Measurements from ENCODE around the gene CTBP2.

CTBP2 gene

DNA sequence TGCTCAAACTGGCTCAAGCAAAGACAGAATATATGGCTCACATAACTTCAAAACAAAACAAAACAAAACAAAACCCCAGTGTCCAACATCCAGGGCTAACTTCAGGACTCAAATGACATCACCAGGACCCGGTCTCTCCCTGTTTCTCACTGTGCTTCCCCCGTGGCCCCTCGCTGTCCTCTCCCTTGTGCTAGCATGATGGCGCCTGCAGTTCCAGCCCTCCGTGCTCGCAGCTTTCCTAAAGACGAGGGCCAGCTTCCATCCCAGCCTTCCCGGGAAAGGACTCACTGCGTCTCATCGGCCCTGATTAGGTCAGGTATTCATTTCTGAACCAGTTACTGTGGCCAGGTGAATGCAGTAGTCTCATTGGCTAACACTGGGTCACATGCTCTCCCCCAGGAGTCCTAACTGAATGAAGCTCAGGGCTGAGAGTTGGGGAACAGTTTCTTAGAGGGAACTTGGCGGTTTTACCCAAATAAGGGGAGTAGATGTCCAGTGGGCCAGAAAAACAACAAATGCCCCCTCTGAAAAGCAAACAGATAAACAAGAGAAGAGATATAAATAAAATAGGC, 33.0 kb upstream of the CTBP2 start:
- TF ChIP-seq, protein P1, sequence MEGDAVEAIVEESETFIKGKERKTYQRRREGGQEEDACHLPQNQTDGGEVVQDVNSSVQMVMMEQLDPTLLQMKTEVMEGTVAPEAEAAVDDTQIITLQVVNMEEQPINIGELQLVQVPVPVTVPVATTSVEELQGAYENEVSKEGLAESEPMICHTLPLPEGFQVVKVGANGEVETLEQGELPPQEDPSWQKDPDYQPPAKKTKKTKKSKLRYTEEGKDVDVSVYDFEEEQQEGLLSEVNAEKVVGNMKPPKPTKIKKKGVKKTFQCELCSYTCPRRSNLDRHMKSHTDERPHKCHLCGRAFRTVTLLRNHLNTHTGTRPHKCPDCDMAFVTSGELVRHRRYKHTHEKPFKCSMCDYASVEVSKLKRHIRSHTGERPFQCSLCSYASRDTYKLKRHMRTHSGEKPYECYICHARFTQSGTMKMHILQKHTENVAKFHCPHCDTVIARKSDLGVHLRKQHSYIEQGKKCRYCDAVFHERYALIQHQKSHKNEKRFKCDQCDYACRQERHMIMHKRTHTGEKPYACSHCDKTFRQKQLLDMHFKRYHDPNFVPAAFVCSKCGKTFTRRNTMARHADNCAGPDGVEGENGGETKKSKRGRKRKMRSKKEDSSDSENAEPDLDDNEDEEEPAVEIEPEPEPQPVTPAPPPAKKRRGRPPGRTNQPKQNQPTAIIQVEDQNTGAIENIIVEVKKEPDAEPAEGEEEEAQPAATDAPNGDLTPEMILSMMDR (IDR thresholded peaks at IDR 0.05; ENCODE audit: low read depth, low read length) = no peak
- in situ Hi-C loops (cut with HindIII; ENCODE audit: low sequenced_read_pairs) = no loop called here
- H3K4me3 ChIP-seq (ENCODE audit: low read depth, low read length) = no peak overlapping the region
- DNase-seq (ENCODE audit: low read depth, low spot score) = no peak

DNA sequence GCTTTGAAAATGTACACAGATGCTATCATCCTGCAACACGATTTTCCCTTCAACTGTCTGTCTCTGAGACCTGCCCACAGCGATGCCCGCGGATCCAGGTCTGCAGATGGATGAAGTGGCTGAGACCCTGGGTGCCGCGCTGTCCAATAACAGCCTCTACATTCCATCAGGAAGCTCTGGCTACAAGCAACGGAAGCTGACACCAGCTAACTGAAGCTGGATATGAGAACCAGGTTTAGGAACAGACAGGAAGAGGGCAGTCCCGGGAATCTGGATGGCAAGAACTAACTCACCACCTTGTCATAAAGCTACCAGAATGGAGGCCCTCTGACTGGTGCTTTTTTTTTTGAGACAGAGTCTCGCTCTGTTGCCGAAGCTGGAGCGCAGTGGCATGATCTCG, 32.3 kb upstream of the CTBP2 start:
- DNase-seq (ENCODE audit: low read depth, low spot score) = no peak
- in situ Hi-C loops (cut with HindIII; ENCODE audit: low sequenced_read_pairs) = no loop called here
- TF ChIP-seq, protein P1 (IDR thresholded peaks at IDR 0.05; ENCODE audit: low read depth, low read length) = no peak
- H3K4me3 ChIP-seq (ENCODE audit: low read depth, low read length) = no peak overlapping the region

DNA sequence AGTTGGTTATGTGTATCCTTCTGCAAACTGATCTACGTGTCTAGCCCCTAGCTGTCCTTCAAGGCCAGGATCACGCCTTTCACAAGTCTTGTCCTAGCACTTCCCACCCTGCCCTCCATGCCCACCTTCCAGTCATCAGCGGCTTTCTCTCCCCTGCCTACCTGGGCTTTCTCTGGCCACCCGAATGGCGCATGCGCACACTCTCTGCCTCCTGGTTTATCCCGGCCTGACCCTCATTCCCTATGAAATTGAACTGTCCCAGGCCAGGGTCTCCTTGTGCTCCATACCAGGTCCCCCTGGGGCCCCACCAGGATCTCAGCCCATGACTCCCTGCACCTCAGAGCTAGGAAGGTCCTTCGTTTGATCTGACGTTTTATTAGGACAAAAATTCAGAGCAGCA, 31.6 kb upstream of the CTBP2 start:
- H3K4me3 ChIP-seq (ENCODE audit: low read depth, low read length) = no peak overlapping the region
- TF ChIP-seq, protein P1 (IDR thresholded peaks at IDR 0.05; ENCODE audit: low read depth, low read length) = no peak
- in situ Hi-C loops (cut with HindIII; ENCODE audit: low sequenced_read_pairs) = no loop called here
- no peak for DNase-seq (ENCODE audit: low read depth, low spot score)

- no peak overlapping the region for H3K4me3 ChIP-seq (ENCODE audit: low read depth, low read length)
- TF ChIP-seq, protein P1 (IDR thresholded peaks at IDR 0.05; ENCODE audit: low read depth, low read length) = no peak
- DNase-seq (ENCODE audit: low read depth, low spot score) = no peak
- in situ Hi-C loops (cut with HindIII; ENCODE audit: low sequenced_read_pairs) = no loop called here
Measured at GRCh38 chr10:125190946-125191345, 30.6 kb upstream of the CTBP2 start.

DNA sequence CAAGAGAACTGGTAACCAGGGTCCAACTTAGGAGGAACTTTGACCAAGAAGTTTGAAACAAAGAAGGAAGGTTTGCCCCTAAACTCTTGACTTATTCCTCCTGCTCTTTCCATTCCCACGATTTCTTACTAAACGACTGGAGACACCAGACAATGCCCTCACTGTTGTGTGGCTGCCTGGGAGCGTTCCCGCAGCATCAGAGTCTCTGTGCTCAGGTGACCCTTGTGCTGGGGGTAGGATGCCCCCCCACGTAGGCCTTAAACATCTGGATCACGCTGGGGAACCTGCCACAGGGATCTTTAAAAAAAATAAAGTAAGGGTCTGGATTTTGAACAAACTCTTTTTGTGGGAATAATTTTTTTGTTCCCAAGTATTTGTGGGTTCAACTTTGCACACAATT, 30.1 kb upstream of the CTBP2 start:
- in situ Hi-C loops (cut with HindIII; ENCODE audit: low sequenced_read_pairs) = no loop called here
- TF ChIP-seq, protein P1 (IDR thresholded peaks at IDR 0.05; ENCODE audit: low read depth, low read length) = no peak
- no peak overlapping the region for H3K4me3 ChIP-seq (ENCODE audit: low read depth, low read length)
- no peak for DNase-seq (ENCODE audit: low read depth, low spot score)

DNA sequence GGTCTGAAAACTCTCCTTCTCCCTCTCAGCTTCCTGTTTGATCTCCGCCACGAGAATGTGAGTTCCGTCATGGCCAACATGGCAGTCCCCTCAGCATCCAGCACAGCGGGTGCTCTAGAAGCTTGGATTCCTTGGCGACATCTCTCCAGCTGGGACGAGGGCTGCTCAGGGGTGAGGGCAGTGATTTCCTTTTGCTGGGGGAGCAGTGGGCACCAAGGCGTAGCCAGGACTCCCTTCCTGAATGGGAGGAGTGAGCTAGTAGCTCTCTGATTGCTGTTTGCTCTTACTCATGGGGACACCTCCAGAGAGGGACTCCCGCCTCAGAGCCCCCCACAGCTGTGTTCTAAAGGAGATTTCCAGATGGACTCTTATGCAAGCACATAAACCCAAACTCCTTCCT, 28.8 kb upstream of the CTBP2 start:
- in situ Hi-C loops (cut with HindIII; ENCODE audit: low sequenced_read_pairs) = no loop called here
- no peak for DNase-seq (ENCODE audit: low read depth, low spot score)
- no peak overlapping the region for H3K4me3 ChIP-seq (ENCODE audit: low read depth, low read length)
- TF ChIP-seq, protein P1 (IDR thresholded peaks at IDR 0.05; ENCODE audit: low read depth, low read length) = no peak
